GM19372 (cell line): ENCODE data around the gene CTNNA3.
"Not testable (repeated sequence)": the region's sequence is repeated elsewhere in the genome, so short reads cannot be mapped to it uniquely, and the experiment has no call there.

Experiments
- ATAC-seq: cut with Tn5 transposase; IDR thresholded peaks from one replicate; pipeline ENCODE4 v1.9.1; 2021; ENCODE audit warnings: mild to moderate bottlenecking, low read depth, moderate library complexity; ENCODE audit not compliant: unreplicated experiment

The CTNNA3 gene

DNA sequence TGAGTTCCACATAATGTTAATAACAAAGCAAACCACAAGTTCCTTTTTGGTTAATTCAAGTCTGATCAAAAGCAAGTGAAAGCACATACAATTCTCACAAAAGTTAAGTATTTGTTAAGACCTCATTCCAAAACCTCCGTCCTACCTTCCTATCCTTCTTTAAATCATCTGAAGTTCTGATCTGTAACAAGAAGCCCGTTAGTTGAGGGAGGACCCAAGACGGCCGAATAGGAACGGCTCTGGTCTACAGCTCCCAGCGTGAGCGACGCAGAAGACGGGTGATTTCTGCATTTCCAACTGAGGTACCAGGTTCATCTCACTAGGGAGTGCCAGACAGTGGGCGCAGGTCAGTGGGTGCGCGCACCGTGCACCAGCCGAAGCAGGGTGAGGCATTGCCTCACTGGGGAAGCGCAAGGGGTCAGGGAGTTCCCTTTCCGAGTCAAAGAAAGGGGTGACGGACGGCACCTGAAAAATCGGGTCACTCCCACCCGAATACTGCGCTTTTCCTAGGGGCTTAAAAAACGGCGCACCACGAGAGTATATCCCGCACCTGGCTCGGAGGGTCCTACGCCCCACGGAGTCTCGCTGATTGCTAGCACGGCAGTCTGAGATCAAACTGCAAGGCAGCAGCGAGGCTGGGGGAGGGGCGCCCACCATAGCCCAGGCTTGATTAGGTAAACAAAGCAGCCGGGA, 309.0 kb downstream of the CTNNA3 start:
- ATAC-seq, result not testable (repeated sequence)

DNA sequence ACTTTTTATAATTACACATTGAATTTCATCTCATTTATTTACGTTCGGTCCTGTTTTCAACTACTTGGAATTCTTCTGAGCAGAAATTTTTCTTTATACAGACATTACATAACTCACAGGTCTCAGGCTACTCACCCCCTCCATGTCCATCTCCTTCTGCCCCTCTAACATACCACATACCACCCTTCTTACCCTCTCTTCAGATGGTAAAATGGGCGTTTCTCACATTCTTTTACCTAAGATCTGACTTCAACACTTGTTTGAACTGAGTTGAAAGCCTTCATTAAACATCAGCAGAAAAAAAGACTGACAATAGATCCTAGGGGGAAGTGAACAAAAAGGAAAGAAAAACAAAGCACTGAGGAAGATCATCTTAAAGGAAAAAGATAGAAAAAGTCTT, 309.7 kb downstream of the CTNNA3 start:
- ATAC-seq, result no peak

GRCh38 chr10:67385566-67385965, 310.4 kb downstream of the CTNNA3 start:
- no peak for ATAC-seq

DNA sequence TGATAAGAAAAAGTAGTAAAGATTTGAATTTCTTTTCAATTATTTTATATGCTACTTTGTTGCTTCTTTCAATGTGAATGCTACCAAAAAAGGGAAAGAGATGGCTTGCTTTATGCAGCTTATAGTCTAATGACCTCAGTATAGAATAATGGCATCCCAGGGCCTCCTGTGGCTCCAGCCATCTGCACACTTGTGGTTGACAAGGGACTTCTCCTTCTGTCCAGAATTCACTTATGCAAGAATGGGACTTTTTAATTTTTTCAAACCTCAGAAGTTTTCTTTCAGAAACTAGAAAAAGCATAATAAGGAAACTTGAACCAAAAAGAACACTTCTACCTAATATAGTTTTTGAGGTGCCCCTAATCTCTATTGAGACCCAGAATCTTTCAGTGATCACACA, 310.9 kb downstream of the CTNNA3 start:
- ATAC-seq, result no peak

DNA sequence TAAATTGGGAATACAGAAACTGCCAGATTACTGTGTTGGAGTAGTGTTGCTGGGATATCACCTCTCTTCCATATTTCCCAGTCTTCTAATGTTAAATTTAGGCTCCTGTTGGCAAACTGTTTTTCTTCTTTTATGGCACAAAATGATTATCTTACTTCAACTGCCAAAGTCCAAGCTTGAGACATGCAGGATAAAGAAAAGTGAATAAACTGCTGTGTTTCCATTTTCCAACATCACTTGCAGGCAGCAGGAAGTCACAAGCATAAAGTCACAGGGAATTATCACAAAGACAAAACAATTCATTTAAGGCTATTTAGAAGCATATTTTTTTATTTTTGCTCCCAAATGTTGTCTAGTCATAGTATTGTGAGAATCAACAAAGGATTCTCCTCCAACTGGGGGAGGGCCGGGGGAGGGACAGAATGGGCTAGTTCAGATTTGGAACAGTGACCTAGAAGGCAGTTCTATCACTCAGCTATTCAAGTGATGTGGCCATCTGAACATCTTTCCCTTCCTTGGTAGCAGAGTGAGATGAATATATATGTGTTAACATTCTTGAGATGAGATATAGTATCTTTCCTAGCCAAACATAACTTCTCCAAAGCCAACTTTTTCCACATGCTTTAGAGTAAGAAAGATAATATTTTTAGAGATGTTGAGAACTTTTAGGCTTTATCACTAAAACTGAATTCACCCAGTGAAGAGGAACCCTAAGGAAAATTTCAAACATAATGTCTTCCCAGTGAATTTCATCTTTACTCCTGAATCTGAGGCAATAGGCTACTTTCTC, 364.7 kb downstream of the CTNNA3 start:
- no peak for ATAC-seq

DNA sequence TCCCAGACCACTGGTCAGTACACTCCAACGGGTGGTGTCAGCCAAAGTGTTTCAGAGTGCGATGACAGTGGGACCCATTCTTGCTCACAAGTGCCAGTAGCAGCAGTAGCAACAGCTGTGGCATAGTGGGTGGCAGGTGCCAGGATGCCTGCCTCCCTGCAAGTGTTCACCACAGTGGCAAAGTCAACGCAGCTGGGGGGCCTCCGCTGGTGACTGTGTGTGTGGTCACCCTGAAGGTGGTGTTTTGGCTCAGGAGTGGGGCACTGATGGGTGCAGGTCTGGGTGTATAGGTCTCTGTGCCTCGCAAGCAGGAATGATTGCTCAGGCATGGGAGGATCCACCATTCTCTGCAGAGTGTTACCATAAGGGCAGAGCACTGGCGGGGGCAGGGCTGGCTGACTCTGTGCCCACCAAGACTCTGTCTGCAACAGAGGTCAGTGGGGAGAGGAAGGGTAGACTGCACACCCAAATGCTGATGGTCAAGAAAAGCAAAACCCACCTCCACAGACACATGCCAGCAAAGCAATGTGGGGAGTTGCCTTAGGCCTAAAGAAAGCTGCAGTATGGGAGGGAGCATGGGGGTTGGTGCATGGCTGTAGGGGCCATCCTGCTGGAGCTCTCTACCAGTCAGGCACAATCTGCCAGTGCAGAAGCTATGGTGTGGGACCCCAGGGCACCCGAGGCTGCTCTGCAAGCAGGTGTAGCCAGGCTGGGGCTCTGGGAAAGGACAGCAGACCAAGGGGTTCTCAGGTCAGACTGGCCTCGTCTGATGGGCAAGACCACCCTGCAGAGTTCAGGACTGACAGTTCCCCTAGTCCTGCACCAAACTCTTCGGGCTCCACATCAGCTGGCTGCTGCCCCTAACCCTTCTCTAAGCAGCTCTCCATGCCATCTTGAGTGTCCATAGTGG, 368.1 kb downstream of the CTNNA3 start:
- no peak for ATAC-seq

DNA sequence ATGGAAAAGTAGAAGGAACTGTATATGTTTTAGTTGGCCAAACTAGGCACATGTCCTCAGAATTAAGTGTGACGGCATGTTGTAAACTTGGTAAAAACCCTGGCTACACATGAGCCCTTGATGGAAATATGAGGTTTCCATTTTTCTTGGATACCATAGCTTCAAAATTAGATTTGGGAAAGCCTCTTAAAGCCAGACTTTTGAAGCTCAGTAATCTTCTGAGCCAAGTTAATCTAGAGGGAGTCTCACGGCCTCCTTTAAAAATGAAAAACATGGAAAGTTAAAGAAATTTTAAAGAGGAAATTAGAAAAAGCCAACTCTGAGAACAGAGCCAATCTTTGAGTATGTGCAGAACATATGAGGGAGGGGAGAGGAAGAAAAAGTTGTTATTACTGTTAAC, 376.0 kb downstream of the CTNNA3 start:
- ATAC-seq, result no peak

DNA sequence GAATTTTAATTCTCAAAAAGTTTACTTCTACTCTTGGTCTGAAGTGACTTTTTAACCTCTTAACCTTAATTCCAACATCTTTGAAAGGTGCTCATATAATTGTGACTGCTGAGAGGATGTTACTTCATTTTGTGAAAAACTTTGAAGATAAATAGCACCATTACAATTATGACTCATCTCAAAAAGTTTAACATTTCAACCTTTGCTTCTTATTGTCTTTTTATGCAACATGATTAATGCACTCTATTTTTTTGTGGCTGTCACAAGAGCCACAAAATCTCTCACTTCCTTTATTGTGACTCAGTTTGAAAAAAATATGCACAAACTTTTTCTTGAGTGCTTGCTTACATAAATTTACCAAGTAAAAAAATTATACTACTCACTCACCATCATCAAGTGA, 387.1 kb downstream of the CTNNA3 start:
- no peak for ATAC-seq

GRCh38 chr10:67306588-67307205, 389.3 kb downstream of the CTNNA3 start:
- ATAC-seq, result no peak

DNA sequence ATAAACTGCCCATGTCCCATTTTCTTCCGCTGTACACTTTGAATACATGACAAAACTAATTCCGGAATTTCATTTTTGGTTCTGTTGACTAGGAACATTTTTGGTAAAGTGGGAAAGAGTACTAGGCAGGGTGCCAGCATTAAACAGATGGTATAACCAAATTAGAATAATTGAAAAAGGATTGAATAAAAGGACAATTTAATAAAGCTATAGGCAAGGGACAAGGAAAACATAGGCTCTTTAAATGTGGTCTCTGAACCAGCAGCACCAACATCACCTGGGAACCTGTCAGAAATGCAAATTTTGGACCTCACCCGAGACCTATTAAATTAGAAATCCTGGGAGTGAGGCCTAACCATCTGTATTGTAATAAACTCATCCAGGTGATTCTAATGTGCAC, 393.3 kb downstream of the CTNNA3 start:
- ATAC-seq, result no peak

DNA sequence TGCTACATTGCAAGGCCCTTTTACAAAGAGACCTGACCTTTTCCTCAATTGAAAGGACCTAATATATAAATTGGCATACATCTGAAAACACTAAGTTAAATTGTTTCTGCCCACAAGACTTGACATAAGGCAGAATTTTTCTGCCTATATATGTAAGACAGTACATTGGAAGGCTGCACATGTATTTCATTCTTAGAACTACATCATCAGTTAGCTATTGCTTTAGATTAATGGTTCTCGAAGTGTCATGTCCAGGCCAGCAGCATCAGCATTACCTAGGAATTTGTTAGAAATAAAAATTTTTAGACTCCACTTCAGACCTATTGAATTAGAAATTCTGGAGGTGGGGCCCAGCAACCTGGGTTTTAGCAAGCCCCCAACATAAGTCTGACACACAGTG, 396.2 kb downstream of the CTNNA3 start:
- ATAC-seq, result no peak

GRCh38 chr10:67297637-67298181, 398.3 kb downstream of the CTNNA3 start:
- ATAC-seq, result no peak

- no peak for ATAC-seq
Observed at GRCh38 chr10:67296926-67297325, 399.1 kb downstream of the CTNNA3 start.

DNA sequence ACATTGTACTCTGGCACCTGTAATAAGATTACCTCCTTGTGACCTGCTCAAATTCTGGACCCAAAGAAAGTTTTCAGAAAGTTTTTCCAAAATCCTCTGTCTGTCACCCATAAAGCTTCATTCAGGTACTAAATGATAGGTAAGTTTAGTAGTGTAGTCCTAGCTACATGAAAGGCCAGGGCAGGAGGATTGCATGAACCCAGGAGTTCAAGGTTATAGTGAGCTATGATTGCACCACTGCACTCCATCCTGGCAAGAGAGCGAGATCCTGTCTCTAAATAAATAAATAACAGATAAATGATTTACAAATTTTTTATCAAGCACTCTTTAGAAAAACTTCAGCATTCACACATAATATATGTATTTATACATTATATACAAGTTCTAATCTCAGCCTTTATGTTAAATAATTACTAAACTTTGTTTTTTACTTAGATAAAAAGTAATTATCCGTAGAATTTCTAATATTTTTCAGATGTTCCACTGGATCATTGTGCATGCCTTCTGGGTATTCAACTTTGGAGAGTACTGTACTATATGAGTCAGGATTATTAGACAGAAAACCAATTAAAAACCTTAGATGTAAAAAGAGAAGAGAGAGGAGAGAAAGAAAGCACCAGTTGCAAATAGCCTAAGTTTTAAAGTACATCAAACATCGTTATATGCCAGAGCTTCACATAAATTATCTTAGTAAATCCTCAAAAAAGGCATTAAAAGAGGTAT, 407.1 kb downstream of the CTNNA3 start:
- no peak for ATAC-seq

GRCh38 chr10:67284589-67284988, 411.4 kb downstream of the CTNNA3 start:
- ATAC-seq, result no peak

- no peak for ATAC-seq
Observed at GRCh38 chr10:67282871-67283270, 413.1 kb downstream of the CTNNA3 start.

DNA sequence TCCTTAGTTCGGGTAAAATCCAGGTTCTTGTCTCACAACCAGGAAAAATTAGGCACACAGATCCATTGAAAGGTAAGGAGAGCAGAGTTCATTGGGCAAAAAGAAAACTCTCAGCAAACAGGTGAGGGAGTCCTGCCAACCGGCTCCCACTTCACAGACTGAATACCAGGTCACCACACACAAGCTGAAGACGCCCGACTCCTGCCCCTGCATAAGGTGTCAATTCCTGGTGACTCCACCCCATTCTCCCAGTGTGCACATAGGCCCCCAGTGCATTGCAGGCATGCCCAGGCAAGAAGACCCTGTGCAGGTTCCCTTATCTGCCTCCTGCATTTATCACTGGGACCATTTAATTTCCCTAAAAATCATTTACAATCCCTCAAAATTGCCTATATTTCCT, 415.6 kb downstream of the CTNNA3 start:
- ATAC-seq, result no peak

GRCh38 chr10:67277402-67277801, 418.6 kb downstream of the CTNNA3 start:
- ATAC-seq, result no peak

GRCh38 chr10:67269828-67270227, 426.2 kb downstream of the CTNNA3 start:
- no peak for ATAC-seq

- no peak for ATAC-seq
Observed at GRCh38 chr10:67268146-67268545, 427.8 kb downstream of the CTNNA3 start.
